ENCODE measurements around the gene IFT20.

DNA sequence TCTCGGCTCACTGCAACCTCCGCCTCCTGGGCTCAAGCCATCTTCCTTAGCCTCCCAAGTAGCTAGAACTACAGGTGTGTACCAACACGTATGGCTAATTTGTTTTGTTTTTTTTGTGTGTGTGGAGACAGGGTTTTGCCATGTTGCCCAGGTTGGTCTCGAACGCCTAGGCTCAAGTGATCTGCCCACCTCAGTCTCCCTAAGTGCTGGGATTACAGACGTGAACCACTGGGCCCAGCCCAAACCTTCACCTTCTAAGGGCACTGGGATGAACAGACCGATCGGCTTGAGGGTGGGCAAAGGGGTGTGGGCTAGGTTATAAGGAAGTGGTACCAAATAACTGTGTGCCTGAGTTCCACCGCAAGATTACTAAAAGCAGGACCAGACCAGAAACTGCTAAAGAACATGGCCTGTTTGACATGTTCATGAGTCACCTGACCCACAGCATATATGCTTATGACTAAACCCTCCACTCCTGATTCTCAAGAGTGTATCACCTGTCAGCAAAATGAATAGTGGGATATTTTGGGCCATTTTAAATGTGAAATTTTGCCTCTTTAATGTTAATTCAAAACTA, 8.2 kb downstream of the IFT20 start:
- TF ChIP-seq, protein P1, sequence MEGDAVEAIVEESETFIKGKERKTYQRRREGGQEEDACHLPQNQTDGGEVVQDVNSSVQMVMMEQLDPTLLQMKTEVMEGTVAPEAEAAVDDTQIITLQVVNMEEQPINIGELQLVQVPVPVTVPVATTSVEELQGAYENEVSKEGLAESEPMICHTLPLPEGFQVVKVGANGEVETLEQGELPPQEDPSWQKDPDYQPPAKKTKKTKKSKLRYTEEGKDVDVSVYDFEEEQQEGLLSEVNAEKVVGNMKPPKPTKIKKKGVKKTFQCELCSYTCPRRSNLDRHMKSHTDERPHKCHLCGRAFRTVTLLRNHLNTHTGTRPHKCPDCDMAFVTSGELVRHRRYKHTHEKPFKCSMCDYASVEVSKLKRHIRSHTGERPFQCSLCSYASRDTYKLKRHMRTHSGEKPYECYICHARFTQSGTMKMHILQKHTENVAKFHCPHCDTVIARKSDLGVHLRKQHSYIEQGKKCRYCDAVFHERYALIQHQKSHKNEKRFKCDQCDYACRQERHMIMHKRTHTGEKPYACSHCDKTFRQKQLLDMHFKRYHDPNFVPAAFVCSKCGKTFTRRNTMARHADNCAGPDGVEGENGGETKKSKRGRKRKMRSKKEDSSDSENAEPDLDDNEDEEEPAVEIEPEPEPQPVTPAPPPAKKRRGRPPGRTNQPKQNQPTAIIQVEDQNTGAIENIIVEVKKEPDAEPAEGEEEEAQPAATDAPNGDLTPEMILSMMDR (conservative IDR thresholded peaks at IDR 0.05 in 1 of 2, IDR thresholded peaks at IDR 0.05 in 1 of 2; ENCODE audit: low read depth in 1 of 2, low read length in 2 of 2): no peak
- no peak for TF ChIP-seq EZH2 (IDR thresholded peaks at IDR 0.05; ENCODE audit: low read length, missing control alignments)

Measured in fibroblast of lung (primary cell).